H4 (cell line): ENCODE measurements around the gene PICK1. TPM values are rescaled to one million over a fixed set of nuclear protein-coding genes. Genes with fewer than 3 reads are reported as not detected.
"Not testable (repeated sequence)": the region's sequence is repeated elsewhere in the genome, so short reads cannot be mapped to it uniquely, and the experiment has no call there.

Experiments
- DNase-seq: peaks from one replicate; pipeline ENCODE4 v3.0.0-alpha.2; 2015; ENCODE audit warnings: low spot score
- total RNA-seq: library from RNA; depleted of rRNA; stranded (reverse); fragments of >200 nt; shearing (Covaris generic); gene quantifications from 2 replicates; pipeline ENCODE4 v1.2.3, GENCODE V29; 2014

Gene PICK1
- total RNA-seq, 1 experiment from 2014 or later = 15.8 TPM

DNA sequence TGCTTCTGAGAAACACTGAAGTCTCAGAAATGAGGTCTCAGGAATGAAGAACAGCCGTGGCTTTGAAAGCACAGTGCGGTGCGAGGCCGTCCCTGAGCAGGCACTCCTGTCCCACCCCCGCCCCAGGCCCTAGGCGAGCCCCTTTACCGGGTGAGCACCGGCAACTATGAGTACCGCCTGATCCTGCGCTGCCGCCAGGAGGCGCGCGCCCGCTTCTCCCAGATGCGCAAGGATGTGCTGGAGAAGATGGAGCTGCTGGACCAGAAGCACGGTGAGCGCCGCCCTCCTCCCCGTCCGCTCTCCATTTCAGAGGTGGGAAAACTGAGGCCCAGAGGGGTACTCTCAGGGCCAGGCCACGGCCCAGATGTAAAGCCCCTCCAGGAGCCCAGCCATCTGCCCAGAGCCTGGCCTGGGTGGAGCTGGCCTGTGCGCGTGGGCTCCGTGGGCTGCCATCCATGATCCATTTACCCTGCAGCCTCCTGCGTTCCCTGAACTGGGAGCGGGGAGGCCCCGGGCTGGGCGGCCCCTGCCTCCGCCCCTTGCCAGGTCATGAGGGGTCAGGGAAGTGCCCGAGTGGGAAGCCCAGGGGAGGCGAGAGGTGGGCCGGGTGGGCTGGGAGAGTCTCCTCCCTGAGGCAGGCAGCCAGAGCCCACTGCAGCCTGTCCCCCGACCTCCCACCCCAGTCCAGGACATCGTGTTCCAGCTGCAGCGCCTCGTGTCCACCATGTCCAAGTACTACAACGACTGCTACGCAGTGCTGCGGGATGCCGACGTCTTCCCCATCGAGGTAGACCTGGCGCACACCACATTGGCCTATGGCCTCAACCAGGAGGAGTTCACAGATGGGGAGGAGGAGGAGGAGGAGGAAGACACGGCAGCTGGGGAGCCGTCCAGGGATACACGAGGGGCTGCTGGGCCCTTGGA lies 17.2 kb downstream of the PICK1 start:
- DNase-seq = no peak

- no peak for DNase-seq
These were observed 18.1 kb downstream of the PICK1 start for GRCh38 chr22:38075105-38075825.

- DNase-seq = no peak
These were observed 18.8 kb downstream of the PICK1 start for GRCh38 chr22:38075961-38076360.

GRCh38 chr22:38077096-38077495 lies 19.9 kb downstream of the PICK1 start:
- no peak for DNase-seq

GRCh38 chr22:38077595-38077994 lies 20.4 kb downstream of the PICK1 start:
- no peak for DNase-seq

- DNase-seq = no peak
These were observed 21.0 kb downstream of the PICK1 start for GRCh38 chr22:38078046-38078840.

DNA sequence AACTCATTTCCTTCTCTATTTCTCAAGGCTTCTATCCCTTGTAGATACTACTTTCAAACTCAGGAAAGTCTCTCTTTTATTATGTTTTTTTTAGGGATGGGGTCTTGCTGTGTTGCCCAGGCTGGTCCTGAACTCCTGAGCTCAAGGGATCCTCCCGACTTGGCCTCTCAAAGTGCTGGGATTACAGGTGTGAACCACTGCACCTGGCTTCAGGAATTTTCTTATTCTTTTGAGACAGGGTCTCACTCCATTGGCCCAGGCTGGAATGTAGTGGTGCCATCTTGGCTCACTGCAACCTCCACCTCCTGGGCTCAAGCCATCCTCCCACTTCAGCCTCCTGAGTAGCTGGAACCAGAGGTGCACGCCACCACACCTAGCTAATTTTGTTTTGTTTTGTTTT lies 22.0 kb downstream of the PICK1 start:
- DNase-seq = not testable (repeated sequence)

GRCh38 chr22:38079804-38080203 lies 22.6 kb downstream of the PICK1 start:
- DNase-seq = no peak

DNA sequence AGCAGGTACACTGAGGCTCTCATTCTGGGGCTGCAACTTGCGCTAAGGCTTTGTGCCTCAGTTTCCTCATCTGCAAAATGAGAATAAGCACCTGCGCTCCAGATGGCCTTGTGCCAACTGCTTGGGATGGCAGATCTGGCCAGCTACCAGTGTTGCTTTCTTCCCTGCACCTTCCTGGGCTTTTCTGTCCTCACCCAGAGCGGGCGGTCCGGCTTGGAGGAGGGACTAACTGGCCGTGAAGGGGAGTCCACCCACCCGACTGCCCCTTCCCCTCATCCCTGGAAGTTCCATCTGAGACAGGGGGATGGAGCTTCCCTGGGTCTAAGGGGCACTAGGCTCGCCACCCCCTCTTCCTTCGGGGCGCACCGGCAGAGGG lies 23.3 kb downstream of the PICK1 start:
- no peak for DNase-seq

DNA sequence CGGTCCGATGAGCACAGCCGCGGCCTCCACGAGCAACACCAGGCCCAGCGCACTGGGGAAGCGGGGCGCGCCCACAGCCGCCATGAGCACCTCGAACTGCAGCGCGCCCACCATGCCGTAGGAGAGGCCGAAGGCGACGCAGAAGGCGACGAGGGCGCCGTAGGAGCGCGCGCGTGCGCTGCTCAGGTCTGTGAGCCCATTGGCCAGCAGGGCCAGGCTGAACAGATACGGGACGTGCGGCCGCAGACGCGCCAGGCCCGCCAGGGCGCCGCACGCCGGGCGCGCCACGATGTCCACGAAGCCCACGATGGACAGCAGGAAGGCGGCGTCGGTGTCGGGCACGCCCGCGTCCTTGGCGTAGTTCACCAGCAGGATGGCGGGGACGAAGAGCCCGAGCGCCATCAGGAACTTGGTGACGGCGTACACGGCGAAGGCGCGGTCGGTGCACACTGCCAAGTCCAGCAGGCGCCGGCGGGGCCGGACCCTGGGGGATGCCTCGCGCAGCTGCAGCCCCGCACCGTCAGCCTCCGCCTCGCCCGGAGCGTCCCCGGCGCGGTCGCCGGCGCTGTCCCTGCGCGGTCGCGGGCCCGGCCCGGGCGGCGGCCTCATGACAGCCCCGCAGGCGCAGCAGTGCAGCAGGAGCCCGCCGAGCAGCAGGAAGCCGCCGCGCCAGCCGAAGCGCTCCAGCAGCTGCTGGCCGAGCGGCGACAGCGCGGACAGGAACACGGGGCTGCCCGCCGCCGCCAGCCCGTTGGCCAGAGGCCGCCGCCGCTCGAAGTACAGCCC lies 23.8 kb downstream of the PICK1 start:
- no peak for DNase-seq

- no peak for DNase-seq
These were observed 24.4 kb downstream of the PICK1 start for GRCh38 chr22:38081636-38081940.

DNA sequence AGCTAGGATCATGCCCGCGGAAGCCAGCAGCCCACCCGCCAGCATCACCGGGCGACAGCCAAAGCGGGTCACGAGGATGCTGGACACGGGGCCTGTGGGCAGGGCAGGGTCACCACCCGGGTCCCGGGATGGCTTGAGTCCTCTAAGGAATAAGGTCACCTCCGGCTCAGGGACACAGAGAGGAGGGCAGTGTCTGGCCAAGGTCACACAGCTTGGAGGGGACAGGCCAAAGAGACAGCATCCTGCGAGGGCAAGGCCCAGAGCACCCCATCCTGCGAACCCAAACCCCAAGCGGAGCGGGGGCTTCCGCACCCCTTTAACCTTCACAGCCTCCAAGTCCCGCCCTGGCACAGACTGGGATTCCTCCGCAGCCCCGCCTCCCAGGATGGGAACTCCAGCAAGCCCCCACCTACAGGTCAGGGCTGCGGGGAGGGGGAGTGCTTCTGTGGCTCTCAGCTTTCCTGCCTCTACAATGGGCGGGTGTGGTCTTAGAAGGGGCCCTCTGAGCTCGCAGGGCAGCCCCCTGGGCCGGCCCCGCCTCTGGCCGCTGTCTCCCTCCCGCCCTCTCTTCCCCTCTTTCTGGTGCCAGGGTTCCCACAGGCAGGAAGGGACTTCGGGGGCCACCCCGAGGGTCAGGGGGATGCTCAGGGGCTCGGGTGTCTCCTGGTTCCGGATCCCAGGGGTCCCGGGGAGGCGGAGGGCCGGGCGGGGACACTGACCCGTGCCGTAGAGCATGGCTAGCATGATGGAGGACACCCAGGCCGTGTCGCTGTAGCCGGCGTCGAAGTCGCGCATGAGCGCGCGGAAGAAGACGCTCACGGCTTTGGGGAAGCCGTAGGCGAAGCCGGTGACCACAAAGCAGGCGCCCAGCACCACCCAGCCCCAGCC lies 25.0 kb downstream of the PICK1 start:
- no peak for DNase-seq

- no peak for DNase-seq
These were observed 25.9 kb downstream of the PICK1 start for GRCh38 chr22:38082986-38083710.

DNA sequence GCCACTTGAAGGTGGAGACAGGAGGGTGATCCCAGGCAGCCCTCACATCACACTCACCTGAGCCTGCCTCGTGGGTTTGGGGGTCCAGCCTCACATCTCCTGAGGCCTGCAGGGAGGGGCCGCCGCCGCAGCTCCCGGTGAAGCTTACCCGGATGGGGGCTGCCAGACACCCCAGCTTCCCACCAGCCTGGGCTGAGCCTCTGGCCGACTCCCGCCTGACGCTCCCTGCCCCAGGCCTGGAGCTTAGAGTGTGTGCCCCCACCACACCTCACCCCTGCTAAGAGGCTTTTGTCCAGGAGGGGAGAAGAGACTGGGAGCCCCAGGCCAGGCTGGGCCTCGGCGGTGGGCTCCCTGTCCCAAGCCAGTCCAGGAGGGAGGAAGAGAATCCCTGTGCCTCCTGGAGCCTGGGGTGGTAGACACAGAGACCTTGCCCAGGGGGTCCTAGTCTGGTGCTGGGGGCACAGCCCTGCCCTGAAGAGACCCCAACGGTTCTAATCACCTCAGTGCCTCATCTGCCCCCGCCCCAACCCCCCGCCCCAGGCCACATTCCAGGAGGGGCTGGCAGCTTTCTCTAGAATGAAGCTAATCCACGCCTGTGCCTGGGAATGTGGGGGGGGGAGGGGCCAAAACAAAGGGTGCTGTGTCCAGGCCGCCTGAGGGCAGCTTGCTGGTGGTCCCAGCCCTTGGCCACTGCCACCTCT lies 26.9 kb downstream of the PICK1 start, which contains the start of gene SLC16A8:
Gene SLC16A8 (minus strand): TSS at position 254 of the 701 bp plus-strand sequence. CDS start 1,311 bp downstream, outside the sequence.
- DNase-seq = no peak

DNA sequence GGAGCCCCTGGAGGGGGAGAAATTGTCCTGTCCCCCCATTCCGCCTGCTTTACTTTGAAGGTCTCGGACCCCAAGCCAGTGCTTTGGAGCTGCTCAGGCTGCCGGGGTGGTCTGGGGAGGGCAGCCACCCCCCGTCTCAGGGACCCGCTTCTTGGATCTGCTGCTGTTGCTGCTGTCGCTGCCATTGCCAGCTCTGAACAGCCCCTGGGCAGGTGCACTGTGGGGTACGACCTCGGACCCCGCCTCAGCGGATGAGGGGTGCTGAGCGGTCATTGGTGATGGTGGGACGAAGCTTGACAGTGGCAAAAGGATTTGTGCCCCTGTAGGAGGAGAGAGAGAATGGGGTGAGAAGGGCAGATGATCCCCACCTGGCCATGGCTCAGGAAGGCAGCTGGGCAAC lies 27.9 kb downstream of the PICK1 start:
- DNase-seq = no peak

- DNase-seq = no peak
These were observed 28.3 kb downstream of the PICK1 start for GRCh38 chr22:38085501-38085900.

- DNase-seq = no peak
These were observed 29.0 kb downstream of the PICK1 start for GRCh38 chr22:38086001-38086845.

- DNase-seq = no peak
These were observed 29.7 kb downstream of the PICK1 start for GRCh38 chr22:38086942-38087341.
